HepG2 (cell line): ENCODE data around the gene TTC28. TPM values are rescaled to one million over a fixed set of nuclear protein-coding genes. Genes with fewer than 3 reads are reported as not detected.

ENCODE experiments used
- ATAC-seq: fragments of 200-7000 bp; cut with Tn5 transposase; 3 replicates; pipeline ENCODE4 v1.9.1; 2020; ENCODE audit warnings: mild to moderate bottlenecking, moderate library complexity
- BruUV-seq: library from RNA; stranded (reverse); fragments of 400-500 nt; replicated peaks from 2 replicates; lab custom pipeline; 2021; lab: Mats Ljungman, UMichigan
- CTCF ChIA-PET: fragments of 300-600 bp; formaldehyde crosslinking; extraction: SDS; loops from one replicate; lab custom pipeline; 2021; ENCODE audit warnings: low total read pairs, inconsistent platforms, low intra/inter-chr PET ratio; lab: Yijun Ruan, JAX
- POLR2A ChIA-PET: fragments of 350-600 bp; sonication (Branson Sonifier 250); formaldehyde crosslinking; loops from one replicate; lab custom pipeline; 2020; ENCODE audit warnings: antibody characterized with exemption, inconsistent platforms; lab: Yijun Ruan, JAX
- DNase-seq: peaks from one replicate; pipeline ENCODE4 v3.0.0-alpha.2; 2015; ENCODE audit warnings: low spot score
- FAIRE-seq: peaks from 3 replicates; lab custom pipeline; 2011; peaks lifted over from hg19 to GRCh38; lab: Jason Lieb, UNC
- H2AFZ ChIP-seq: one replicate; pipeline ENCODE4 v1.6.1; 2011; ENCODE audit warnings: low read length, inconsistent platforms
- H3K27ac ChIP-seq: fragments of 300-600 bp; 3 replicates; pipeline ENCODE4 v1.8.0; 2011; ENCODE audit warnings: mixed run types, mild to moderate bottlenecking, mixed read lengths, low read length, inconsistent platforms; ENCODE audit not compliant: insufficient read depth; ENCODE audit errors: extremely low read length
- H3K27me3 ChIP-seq, 2 experiments: fragments of 200-600 bp in 1 of 2; 2 replicates in 1 of 2; 3 replicates in 1 of 2; pipeline versions ENCODE4 v1.6.0 to v1.8.0; 2011; ENCODE audit warnings: low read length in 2 of 2, mild to moderate bottlenecking in 2 of 2, moderate library complexity in 2 of 2, inconsistent platforms in 1 of 2; ENCODE audit not compliant: insufficient read depth in 2 of 2, control insufficient read depth in 1 of 2
- H3K36me3 ChIP-seq, 2 experiments: fragments of 200-600 bp in 1 of 2; replicated peaks in 1 of 2; 2 replicates in 1 of 2; 3 replicates in 1 of 2; pipeline versions ENCODE4 v1.5.1 to v1.8.0; 2011; ENCODE audit warnings: low read length in 2 of 2, inconsistent platforms in 1 of 2; ENCODE audit not compliant: insufficient read depth in 2 of 2, control insufficient read depth in 1 of 2
- H3K4me1 ChIP-seq: 2 replicates; pipeline ENCODE4 v1.5.1; 2012; ENCODE audit warnings: low read length, inconsistent platforms; ENCODE audit not compliant: insufficient read depth
- H3K4me2 ChIP-seq: 2 replicates; pipeline ENCODE4 v1.6.0; 2011; ENCODE audit warnings: low read depth, low read length, inconsistent platforms
- H3K4me3 ChIP-seq, 3 experiments: fragments of 200-600 bp in 1 of 3; sonication (generic), shearing (Covaris generic) in 1 of 3; replicated peaks in 1 of 3; 2 replicates each; pipeline ENCODE4 v1.5.1; 2011 to 2016; ENCODE audit warnings: low read length in 3 of 3, inconsistent platforms in 2 of 3, low read depth in 2 of 3, mild to moderate bottlenecking in 2 of 3, control low read depth in 1 of 3, mixed read lengths in 1 of 3; ENCODE audit not compliant: insufficient read depth in 1 of 3
- H3K79me2 ChIP-seq: one replicate; pipeline ENCODE4 v1.6.1; 2011; ENCODE audit warnings: low read length, inconsistent platforms; ENCODE audit not compliant: insufficient read depth
- H3K9ac ChIP-seq: 2 replicates; pipeline ENCODE4 v1.6.0; 2011; ENCODE audit warnings: mild to moderate bottlenecking, low read depth, low read length, inconsistent platforms; ENCODE audit not compliant: insufficient read depth
- H3K9me3 ChIP-seq: 2 replicates; pipeline ENCODE4 v1.5.1; 2012; ENCODE audit warnings: mild to moderate bottlenecking, low read length
- H4K20me1 ChIP-seq: 2 replicates; pipeline ENCODE4 v1.6.0; 2011; ENCODE audit warnings: inconsistent platforms, mild to moderate bottlenecking, low read length, moderate library complexity; ENCODE audit not compliant: insufficient read depth
- CBX1 ChIP-seq: IDR thresholded peaks from one replicate; pipeline ENCODE4 v1.6.1; 2016; ENCODE audit warnings: antibody characterized with exemption, low read depth
- DBP ChIP-seq: sonication (generic); formaldehyde crosslinking; IDR thresholded peaks from 2 replicates; pipeline ENCODE4 v1.4.0; 2020; ENCODE audit warnings: missing genetic modification reagents; ENCODE audit errors: not compliant biosample characterization
- KLF16 ChIP-seq, 2 experiments: sonication (generic) in 1 of 2; formaldehyde crosslinking in 1 of 2; IDR thresholded peaks; 2 replicates each; pipeline versions ENCODE4 v1.6.1 to v1.8.0; 2016 to 2023; ENCODE audit warnings: missing genetic modification reagents in 2 of 2, missing compliant biosample characterization in 1 of 2
- RARA ChIP-seq: IDR thresholded peaks from 2 replicates; pipeline ENCODE4 v1.6.1; 2016; ENCODE audit warnings: missing genetic modification reagents, missing compliant biosample characterization
- REL ChIP-seq: sonication (generic); formaldehyde crosslinking; conservative IDR thresholded peaks from 2 replicates; pipeline ENCODE4 v1.8.0; 2022; ENCODE audit warnings: mild to moderate bottlenecking, missing genetic modification reagents, moderate library complexity
- THAP11 ChIP-seq: IDR thresholded peaks from 2 replicates; pipeline ENCODE4 v1.6.1; 2016; ENCODE audit warnings: missing biosample characterization, missing genetic modification reagents
- TOE1 ChIP-seq: sonication (generic); formaldehyde crosslinking; IDR thresholded peaks from 2 replicates; pipeline ENCODE4 v1.4.0; 2020; ENCODE audit warnings: mild to moderate bottlenecking, missing genetic modification reagents
- ZNF326 ChIP-seq: sonication (generic); formaldehyde crosslinking; IDR thresholded peaks from 2 replicates; pipeline ENCODE4 v1.4.0; 2020; ENCODE audit warnings: missing genetic modification reagents, borderline replicate concordance
- ZSCAN20 ChIP-seq: sonication (generic); formaldehyde crosslinking; IDR thresholded peaks from 2 replicates; pipeline ENCODE4 v1.4.0; 2020; ENCODE audit warnings: missing genetic modification reagents, mild to moderate bottlenecking, borderline replicate concordance
- WGBS: methylation state at CpG from one replicate; pipeline ENCODE4 v1.1.6; 2017; ENCODE audit warnings: low lambda C conversion rate; 5-methylcytosine and 5-hydroxymethylcytosine counted together
- in situ Hi-C: cut with HindIII; loops from 2 replicates; pipeline ENCODE4 v1.10.0; 2017; ENCODE audit warnings: low pct_unique_long_range_greater_than_20kb; ENCODE audit not compliant: extremely low pct_ligation_motif_present
- intact Hi-C: fragments of 100-400 bp; cut with micrococcal nuclease; formaldehyde crosslinking; loops from one replicate; pipeline ENCODE4 v1.10.0; 2022; ENCODE audit not compliant: unreplicated experiment
- polyA plus RNA-seq, 8 experiments: library from polyadenylated mRNA; depleted of rRNA in 3 of 8; stranded (reverse) in 7 of 8; unstranded in 1 of 8; fragments of >200 nt; fragmentation: Illumina TruSeq in 4 of 8; extraction: Trizol in 4 of 8; gene quantifications; 2 replicates each; pipeline versions ENCODE4 v1.2.1 to v1.2.3, GENCODE V29; 2011 to 2016; ENCODE audit warnings: low read depth in 4 of 8, missing spikeins in 1 of 8, mixed read lengths in 1 of 8; ENCODE audit not compliant: insufficient read depth in 1 of 8
- total RNA-seq, 5 experiments: library from RNA; depleted of rRNA; stranded (reverse); fragments of >200 nt; fragmentation: Illumina TruSeq; extraction: Trizol; gene quantifications; 2 replicates each; pipeline ENCODE4 v1.2.3, GENCODE V29; 2016; ENCODE audit warnings: low read depth in 1 of 5

The TTC28 gene
- total and polyA plus RNA-seq, 2 of the 13 experiments (the other 11 are each of a cell fraction or from before 2014, with no cell fraction given), result 4.2 to 13.1 TPM

DNA sequence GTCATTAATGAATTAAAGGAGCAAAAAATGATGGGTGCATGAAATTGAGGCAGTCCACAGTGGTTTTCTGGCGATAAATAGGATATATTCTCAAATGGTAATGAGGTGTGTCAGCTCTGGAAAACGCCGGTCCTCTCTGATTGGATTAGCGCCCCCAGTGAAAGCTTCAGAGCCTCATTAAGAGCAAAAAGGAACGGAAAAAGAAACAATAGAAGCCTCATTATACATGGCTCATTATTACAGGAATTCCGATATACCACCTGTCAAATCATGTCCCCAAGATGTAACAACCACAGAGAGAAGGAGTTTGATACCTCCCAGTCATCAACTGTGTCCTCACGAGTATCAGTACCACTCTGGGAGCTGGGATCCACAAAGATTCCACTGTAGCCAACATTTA lies 584.9 kb downstream of the TTC28 start (continued):
- no peak for TF ChIP-seq KLF16 (CRISPR knock-in tag; IDR thresholded peaks at IDR 0.05)
- TF ChIP-seq, all 625 proteins: peak for 0

DNA sequence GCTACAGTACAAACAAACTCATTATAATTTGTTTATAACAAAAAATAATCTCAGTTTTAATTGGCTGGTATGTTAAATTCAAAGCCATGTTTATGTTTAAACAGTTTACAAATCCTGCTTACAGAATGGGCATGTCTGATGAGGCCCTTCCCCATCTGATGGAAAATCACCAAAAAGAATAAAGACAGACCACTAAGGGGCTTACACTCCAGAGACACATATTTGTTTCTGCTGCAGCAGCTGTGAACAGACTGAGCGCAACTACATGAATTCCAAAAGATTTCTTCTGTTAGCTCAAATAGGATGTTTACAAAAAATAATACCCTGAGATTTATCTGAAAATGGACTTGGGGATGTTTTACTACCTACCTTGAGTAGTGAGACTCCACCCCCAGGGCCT lies 585.9 kb downstream of the TTC28 start:
- intact Hi-C loops, result no loop called here
- in situ Hi-C loops, result no loop called here
- no TSS peak for BruUV-seq
- H3K27me3 ChIP-seq, result no peaks in the 10 kb centered on the region
- ATAC-seq, result no peak
- H3K36me3 ChIP-seq, result peaks cover 4 to 36% of the 10 kb centered on the region in 2 experiments; a peak in 4 of 5 replicates
- H3K4me3 ChIP-seq, result no peak overlapping the region
- no peak for TF ChIP-seq THAP11 (CRISPR knock-in tag)
- no peak for TF ChIP-seq CBX1
- no peak for TF ChIP-seq TOE1 (CRISPR knock-in tag)
- TF ChIP-seq REL (CRISPR knock-in tag), result no peak
- no peak for TF ChIP-seq ZNF326 (CRISPR knock-in tag)
- TF ChIP-seq DBP (CRISPR knock-in tag), result no peak
- TF ChIP-seq ZSCAN20 (CRISPR knock-in tag), result no peak
- no peak for TF ChIP-seq RARA (CRISPR knock-in tag)
- TF ChIP-seq, all 625 proteins: peak for 0
- ChIA-PET CTCF (no interaction called here), POLR2A (no interaction called here)
- FAIRE-seq (no peak), DNase-seq (no peak)
- 100% methylated on average over 1 of the region's 1 CpG for WGBS
- no peaks in the 10 kb centered on the region for H3K4me1 ChIP-seq
- no peaks in the 10 kb centered on the region for H4K20me1 ChIP-seq
- H3K9ac ChIP-seq, result no peak overlapping the region
- no peak overlapping the region for H2AFZ ChIP-seq
- no peaks in the 10 kb centered on the region for H3K79me2 ChIP-seq
- H3K4me2 ChIP-seq, result no peak overlapping the region
- H3K27ac ChIP-seq, result no peak overlapping the region
- H3K9me3 ChIP-seq, result no peaks in the 10 kb centered on the region
